HAP-1 (cell line): Measurements from ENCODE around the gene MYRFL.
"Not testable (repeated sequence)": the region's sequence is repeated elsewhere in the genome, so short reads cannot be mapped to it uniquely, and the experiment has no call there.

Source experiments
- DNase-seq, 2 experiments: peaks; one replicate each; pipeline ENCODE4 v3.0.0-alpha.2; 2016 to 2020; ENCODE audit warnings: low spot score in 2 of 2
- H3K27me3 ChIP-seq: fragments of 250-450 bp; sonication (Bioruptor Pico); 2 replicates; pipeline ENCODE4 v1.5.1; 2020; ENCODE audit warnings: low read depth, mild to moderate bottlenecking, moderate library complexity
- H3K36me3 ChIP-seq: fragments of 250-450 bp; sonication (Bioruptor Pico); replicated peaks from 2 replicates; pipeline ENCODE4 v1.5.1; 2020; ENCODE audit warnings: mild to moderate bottlenecking
- H3K4me1 ChIP-seq: fragments of 250-450 bp; sonication (Bioruptor Pico); 2 replicates; pipeline ENCODE4 v1.5.1; 2020; ENCODE audit warnings: mild to moderate bottlenecking
- H3K4me3 ChIP-seq: fragments of 250-450 bp; sonication (Bioruptor Pico); 2 replicates; pipeline ENCODE4 v1.5.1; 2020; ENCODE audit warnings: mild to moderate bottlenecking, moderate library complexity
- H3K9me3 ChIP-seq: fragments of 250-450 bp; sonication (Bioruptor Pico); 2 replicates; pipeline ENCODE4 v1.5.1; 2020; ENCODE audit warnings: mild to moderate bottlenecking, moderate library complexity
- in situ Hi-C: fragments of 300-500 bp; cut with MboI; formaldehyde crosslinking; loops from 3 replicates; pipeline ENCODE4 v1.14.3; 2020; ENCODE audit warnings: low sequenced_read_pairs, inconsistent platforms, mixed read lengths

Gene MYRFL

DNA sequence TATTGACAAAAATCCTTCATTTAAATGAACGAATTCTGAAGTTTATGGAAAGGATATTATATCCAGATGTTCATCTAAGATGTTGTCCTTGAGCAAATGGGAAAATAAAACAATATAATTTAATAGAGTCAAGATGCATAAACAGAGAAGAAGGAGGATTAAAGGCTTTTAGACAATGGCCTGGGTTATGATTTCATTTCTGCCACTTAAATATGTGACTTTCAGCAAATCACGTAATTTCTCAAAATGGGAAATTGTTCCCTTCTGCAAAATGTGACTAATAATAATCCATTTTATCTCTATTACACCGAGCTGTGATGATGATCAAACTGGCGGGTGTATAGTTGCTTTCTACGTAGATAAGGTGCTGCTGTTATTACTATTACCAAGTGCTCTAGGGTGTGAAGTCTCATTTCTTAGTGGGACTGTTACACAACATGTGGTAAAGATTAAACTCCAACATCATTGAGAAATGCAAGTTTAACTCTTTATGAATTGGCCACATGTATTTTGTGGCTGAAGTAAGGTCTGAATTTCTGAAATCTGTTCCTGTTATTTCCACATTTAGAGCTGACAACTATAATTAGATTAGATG, 157.0 kb downstream of the MYRFL start:
- Histone ChIP-seq H3K4me3 (no peak overlapping the region), H3K36me3 (no peaks in the 10 kb centered on the region), H3K4me1 (peaks cover 7% of the 10 kb centered on the region), H3K9me3 (no peaks in the 10 kb centered on the region), H3K27me3 (no peaks in the 10 kb centered on the region)
- in situ Hi-C loops = no loop called here
- DNase-seq = no peak

DNA sequence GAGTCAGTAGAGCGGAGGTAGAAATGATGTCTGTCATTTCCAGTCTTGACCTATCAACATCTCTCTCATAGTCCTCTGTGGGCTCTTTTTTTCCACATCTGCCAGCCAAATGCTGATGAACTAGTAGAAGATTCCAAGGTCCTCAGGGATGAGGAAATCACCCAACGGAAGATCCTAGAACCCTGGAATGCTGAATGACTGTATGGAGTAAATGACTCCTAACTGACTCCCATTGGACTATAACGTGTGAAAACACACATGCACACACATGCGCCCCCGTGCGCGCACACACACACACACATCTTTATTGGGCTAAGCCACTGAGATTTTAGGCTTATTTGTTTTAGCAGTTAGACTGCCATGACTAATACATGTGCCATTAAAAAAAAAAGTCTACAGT, 159.2 kb downstream of the MYRFL start:
- no peaks in the 10 kb centered on the region for H3K27me3 ChIP-seq
- DNase-seq = no peak
- H3K36me3 ChIP-seq = no peaks in the 10 kb centered on the region
- in situ Hi-C loops = no loop called here
- H3K9me3 ChIP-seq = no peaks in the 10 kb centered on the region
- H3K4me1 ChIP-seq = no peaks in the 10 kb centered on the region; the same call in 1 of the 2 replicates
- H3K4me3 ChIP-seq = no peak overlapping the region

DNA sequence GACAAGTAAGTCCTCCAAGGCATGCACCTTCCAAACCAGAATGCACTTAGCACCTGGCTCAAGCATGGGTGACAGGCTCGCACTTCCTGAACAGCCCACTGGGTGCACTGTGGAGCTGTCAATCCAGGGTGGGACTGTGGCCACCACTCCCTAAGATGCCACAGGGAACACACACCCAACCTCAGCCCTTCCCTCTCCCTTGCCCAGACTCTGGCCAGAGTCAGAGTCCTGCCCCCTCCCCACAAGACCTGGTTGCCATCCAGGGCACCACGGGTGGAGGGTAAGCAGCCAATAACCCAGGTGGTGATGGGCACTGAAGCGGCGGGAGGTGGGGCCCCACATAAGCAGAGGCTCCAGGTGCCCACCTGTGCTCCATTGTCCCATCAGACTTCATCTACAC, 160.6 kb downstream of the MYRFL start:
- in situ Hi-C loops = no loop called here
- no peaks in the 10 kb centered on the region; the same call in 1 of the 2 replicates for H3K4me1 ChIP-seq
- no peaks in the 10 kb centered on the region for H3K9me3 ChIP-seq
- H3K27me3 ChIP-seq = no peaks in the 10 kb centered on the region
- peak; percentile 18 to 70 for DNase-seq
- H3K36me3 ChIP-seq = no peaks in the 10 kb centered on the region
- H3K4me3 ChIP-seq = no peak overlapping the region

DNA sequence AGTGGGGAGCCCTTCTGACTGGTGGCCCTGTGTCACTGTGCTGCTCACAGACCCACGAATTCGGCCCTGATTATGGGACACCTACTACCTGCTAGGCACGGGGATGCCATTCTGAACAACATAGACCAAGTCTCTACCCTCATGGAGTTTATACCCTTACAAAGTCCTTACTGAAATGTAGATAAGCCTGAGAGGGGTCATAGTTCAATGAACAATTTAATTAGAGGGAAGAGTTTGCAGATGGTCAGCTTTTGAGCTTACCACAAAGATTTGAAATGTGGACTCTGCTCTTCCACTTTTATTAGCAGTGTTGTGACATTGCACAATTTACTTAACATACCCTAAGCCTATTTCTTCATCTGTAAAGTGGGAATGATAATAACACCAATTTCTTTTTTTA, 161.1 kb downstream of the MYRFL start:
- Histone ChIP-seq H3K4me3 (no peak overlapping the region), H3K4me1 (no peaks in the 10 kb centered on the region; the same call in 1 of the 2 replicates), H3K36me3 (no peaks in the 10 kb centered on the region), H3K27me3 (no peaks in the 10 kb centered on the region), H3K9me3 (no peaks in the 10 kb centered on the region)
- DNase-seq = no peak
- in situ Hi-C loops = no loop called here

DNA sequence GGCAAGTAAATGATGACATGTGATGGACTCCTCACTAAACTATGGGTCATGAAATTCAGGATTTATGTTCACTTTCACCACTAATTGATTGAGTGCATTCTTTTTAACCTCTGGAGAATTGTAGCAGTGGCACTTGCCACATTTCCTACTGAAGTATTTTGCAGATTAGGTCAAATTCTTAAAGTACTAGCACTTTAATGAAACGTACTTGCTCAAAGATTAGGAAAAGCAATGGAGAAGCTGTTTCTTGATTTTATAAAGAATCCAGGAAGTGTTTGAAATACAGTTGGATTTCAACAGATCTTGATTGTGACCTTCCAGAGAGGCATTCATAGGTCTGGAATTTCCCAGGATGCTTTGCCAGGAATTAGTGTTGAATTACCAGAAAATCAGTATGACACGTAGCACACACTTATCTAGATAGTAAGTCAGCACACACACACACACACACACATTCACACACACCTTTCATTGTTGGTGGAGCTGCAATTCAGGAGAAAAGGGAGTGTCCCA, 162.6 kb downstream of the MYRFL start:
- in situ Hi-C loops = no loop called here
- Histone ChIP-seq H3K4me1 (no peaks in the 10 kb centered on the region; the same call in 1 of the 2 replicates), H3K27me3 (no peaks in the 10 kb centered on the region), H3K4me3 (no peak overlapping the region), H3K9me3 (no peaks in the 10 kb centered on the region), H3K36me3 (no peaks in the 10 kb centered on the region)
- DNase-seq = no peak

DNA sequence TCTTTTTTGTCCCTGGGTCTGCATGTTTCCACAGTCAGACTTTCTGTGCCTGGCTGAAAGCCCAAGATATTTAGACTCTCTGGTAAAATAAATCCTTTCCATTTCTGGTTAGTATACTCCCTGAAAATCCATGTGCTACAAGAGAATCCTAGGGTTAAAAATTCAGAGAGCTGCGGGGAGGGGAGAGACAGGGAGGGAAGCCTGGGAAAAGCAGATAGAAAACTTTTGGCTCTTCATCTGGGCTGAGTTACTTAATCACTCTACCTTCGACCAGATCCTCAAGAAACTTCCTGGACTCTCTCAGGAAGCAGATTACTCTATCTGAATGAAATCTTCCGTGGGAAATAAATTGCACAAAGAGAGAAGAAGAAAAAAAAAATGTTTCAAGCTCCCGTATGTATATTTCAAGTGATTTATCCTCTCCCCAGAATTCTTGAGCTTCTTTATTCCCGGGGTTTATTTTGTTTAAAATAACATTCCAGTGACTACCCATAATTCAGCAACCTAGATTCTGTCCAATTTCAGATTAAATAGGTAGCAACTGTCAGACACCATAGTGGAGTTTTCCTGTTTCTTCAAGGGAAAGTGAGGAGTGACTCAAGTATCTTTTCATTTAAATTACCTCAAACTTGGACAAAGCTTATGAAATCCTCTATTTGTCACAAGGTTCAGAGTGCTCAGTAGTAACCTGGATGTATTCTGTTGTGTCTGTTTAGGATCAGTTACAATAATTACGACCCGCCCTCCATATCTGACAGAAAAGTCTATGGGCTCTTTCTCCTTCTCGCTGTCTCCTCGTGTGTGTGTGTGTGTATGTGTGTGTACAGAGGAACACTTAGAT, 163.7 kb downstream of the MYRFL start:
- Histone ChIP-seq H3K36me3 (no peaks in the 10 kb centered on the region), H3K9me3 (no peaks in the 10 kb centered on the region), H3K27me3 (no peaks in the 10 kb centered on the region), H3K4me3 (no peak overlapping the region), H3K4me1 (no peaks in the 10 kb centered on the region; the same call in 1 of the 2 replicates)
- in situ Hi-C loops = no loop called here
- DNase-seq = no peak

DNA sequence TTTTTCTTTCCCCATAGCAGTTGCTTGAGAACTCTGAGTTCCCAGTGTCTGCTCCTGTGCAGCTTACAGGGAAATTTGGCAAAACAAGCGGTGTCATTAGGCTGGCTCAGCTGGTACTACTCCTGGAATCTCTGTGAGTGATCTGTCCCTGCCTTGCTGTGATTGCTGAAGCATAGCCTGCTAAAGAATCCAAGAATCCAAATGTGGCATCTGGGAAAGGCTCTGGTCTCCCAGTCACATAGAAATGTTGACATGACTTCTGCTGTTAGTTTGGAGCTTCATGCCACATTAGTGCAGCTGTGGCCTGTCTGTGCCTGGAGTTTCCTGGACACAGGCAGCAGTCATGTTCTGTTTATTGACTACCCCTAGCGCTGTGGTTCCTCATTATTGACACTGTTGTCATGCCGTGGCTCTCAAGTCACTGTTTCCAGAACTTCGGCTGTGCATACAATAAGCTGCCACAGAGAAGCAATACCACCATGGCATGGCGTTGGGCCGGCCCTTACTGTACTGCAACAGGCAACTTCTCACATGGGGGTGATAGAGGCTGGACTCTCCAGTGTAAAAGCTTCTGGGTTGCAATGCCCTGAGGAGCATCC, 166.8 kb downstream of the MYRFL start:
- H3K36me3 ChIP-seq = no peaks in the 10 kb centered on the region
- H3K4me3 ChIP-seq = no peak overlapping the region
- no peaks in the 10 kb centered on the region for H3K9me3 ChIP-seq
- in situ Hi-C loops = no loop called here
- DNase-seq = no peak
- H3K27me3 ChIP-seq = no peaks in the 10 kb centered on the region
- H3K4me1 ChIP-seq = no peaks in the 10 kb centered on the region; the same call in 1 of the 2 replicates

DNA sequence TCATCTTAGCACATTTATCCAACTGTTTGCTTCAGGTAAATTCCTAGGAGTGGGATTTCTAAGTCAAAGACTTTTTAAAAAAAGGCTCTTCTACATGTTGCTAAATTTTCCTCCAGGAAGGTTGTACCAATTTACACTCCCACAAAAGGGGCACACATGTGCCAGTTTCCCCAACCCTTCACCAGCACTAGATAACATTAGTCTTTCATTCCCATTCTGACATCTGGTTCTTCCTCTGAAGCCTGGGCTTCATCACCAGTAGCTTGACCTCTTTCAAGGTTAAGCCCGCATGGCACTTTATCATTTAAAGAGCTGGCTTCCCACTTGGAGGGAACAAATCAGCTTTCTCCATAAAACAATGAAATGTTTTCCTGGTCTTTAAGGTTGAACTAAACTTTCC, 168.4 kb downstream of the MYRFL start:
- in situ Hi-C loops = no loop called here
- H3K36me3 ChIP-seq = no peaks in the 10 kb centered on the region
- no peaks in the 10 kb centered on the region for H3K9me3 ChIP-seq
- H3K27me3 ChIP-seq = no peaks in the 10 kb centered on the region
- H3K4me3 ChIP-seq = no peak overlapping the region
- H3K4me1 ChIP-seq = no peaks in the 10 kb centered on the region
- DNase-seq = no peak

DNA sequence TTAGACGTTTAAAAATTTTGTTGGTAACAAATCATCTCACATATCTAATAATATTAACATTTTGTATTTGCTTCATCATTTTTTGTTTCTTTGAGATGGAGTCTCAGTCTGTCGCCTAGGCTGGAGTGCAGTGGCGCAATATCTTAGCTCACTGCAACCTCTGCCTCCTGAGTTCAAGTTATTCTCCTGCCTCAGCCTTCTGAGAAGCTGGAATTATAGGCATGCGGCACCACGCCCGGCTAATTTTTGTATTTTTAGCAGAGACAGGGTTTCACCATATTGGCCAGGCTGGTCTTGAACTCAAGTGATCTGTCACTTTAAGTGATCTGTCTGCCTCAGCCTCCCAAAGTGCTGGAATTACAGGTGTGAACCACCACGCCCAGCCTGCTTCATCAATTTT, 169.1 kb downstream of the MYRFL start:
- in situ Hi-C loops, H3K36me3 ChIP-seq, H3K9me3 ChIP-seq, H3K4me3 ChIP-seq, H3K4me1 ChIP-seq, H3K27me3 ChIP-seq, DNase-seq: not testable (repeated sequence)

DNA sequence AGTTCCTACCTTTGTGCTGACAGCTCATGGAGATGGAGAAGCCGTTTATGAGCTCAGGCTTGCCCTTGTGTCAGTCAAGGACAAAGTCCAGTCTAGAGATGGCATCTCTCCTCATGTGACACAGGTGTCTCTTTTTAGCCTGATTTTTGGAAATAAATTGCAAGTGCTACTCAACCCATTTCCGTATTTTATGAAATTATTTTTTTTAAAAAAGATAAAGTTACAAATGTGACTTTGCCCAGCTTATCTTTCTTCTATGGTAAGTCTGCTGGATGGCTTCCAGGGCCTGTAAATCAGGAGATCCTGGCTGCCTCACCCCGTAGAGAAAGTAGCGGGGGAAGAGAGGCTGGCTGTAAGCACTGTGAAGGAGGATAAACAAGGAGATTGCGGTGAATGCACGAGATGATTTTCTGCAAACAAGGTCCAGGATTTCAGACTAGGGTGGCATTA, 169.7 kb downstream of the MYRFL start:
- Histone ChIP-seq H3K27me3 (no peaks in the 10 kb centered on the region), H3K4me1 (no peaks in the 10 kb centered on the region), H3K36me3 (no peaks in the 10 kb centered on the region), H3K4me3 (no peak overlapping the region), H3K9me3 (no peaks in the 10 kb centered on the region)
- in situ Hi-C loops = no loop called here
- DNase-seq = no peak

DNA sequence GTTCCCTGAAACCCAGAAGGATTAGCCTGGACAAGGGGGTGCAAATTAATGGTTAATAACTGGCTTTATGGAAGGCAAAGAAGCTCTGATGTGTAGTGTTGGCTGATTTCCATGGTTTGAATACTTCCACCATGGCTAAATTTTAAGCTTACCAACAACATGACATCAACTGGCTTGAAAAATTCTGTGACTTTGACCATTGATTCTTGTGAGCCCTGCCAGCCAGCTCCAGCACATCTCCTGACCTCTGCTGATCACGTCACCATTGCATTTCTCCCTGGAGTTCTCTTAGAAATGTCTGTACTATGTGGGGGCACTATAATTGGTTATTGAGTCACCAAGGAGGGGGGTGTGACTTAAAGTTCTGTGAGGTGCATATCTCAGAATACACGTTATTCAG, 171.2 kb downstream of the MYRFL start:
- Histone ChIP-seq H3K36me3 (no peaks in the 10 kb centered on the region), H3K9me3 (no peaks in the 10 kb centered on the region), H3K4me1 (no peaks in the 10 kb centered on the region), H3K27me3 (no peaks in the 10 kb centered on the region), H3K4me3 (no peak overlapping the region)
- DNase-seq = no peak
- in situ Hi-C loops = no loop called here

DNA sequence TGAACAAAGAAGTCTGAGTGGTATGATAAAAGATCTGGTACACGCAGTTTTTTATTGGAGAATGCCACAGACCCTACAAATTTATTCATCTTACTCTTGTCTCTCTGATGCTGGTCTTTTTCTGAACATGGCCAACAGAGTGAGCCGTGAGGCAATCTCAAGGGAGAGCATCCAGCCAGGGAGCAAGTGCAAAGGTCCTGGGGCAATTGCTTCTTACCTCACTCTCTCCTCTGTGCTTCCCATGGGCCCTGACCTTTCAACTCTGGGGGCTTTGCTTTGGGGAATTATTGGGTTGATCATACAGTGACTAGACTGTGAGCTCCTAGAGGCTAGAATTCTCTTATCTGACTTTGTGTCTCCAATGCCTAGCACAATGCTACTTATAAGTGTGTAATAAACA, 171.7 kb downstream of the MYRFL start:
- Histone ChIP-seq H3K36me3 (no peaks in the 10 kb centered on the region), H3K9me3 (no peaks in the 10 kb centered on the region), H3K27me3 (no peaks in the 10 kb centered on the region), H3K4me1 (no peaks in the 10 kb centered on the region), H3K4me3 (no peak overlapping the region)
- no peak for DNase-seq
- in situ Hi-C loops = no loop called here

DNA sequence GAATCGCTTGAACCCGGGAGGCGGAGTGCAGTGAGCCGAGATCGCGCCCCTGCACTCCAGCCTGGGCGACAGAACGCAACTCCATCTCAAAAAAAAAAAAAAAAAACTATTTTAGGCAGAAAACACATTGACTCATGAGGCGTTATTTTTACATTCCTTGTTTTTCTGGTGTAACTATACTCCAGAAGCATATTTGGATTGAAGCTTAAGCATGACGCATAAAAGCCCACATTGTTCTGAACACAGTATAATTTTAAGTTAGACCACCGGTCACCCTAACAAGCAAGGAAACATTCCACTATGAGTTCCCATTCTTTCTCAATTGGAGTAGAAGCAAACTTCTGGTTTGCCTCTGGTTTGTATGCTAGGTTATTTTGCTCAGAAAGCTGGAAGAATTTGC, 173.0 kb downstream of the MYRFL start:
- Histone ChIP-seq H3K4me1 (no peaks in the 10 kb centered on the region), H3K4me3 (no peak overlapping the region), H3K27me3 (no peaks in the 10 kb centered on the region), H3K36me3 (no peaks in the 10 kb centered on the region), H3K9me3 (no peaks in the 10 kb centered on the region)
- in situ Hi-C loops = no loop called here
- DNase-seq = no peak

DNA sequence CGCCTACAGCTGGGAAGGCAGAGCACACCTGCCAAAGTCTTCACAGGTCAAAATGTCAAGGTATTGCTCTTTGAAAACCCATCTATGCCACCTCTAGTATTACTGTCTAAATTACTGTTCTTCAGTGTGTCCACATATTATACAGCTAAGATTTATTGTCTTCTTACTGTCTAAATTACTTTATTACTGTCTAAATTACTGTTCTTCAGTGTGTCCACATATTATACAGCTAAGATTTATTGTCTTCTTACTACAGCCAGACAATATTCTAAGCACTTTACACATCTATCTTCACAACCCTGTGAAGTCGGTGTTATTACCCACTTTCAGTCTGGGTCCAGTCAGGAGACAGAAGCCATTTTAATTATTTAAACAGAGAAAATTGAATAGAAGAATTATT, 173.9 kb downstream of the MYRFL start:
- Histone ChIP-seq H3K4me1 (no peaks in the 10 kb centered on the region), H3K9me3 (no peaks in the 10 kb centered on the region), H3K4me3 (no peak overlapping the region), H3K27me3 (no peaks in the 10 kb centered on the region), H3K36me3 (no peaks in the 10 kb centered on the region)
- in situ Hi-C loops = no loop called here
- DNase-seq = no peak
